GM12878 (cell line): ENCODE measurements around the gene NDUFAB1. TPM values are rescaled to one million over a fixed set of nuclear protein-coding genes. Genes with fewer than 3 reads are reported as not detected.

Experiments
- ATAC-seq: fragments of 200-7000 bp; cut with Tn5 transposase; 3 replicates; pipeline ENCODE4 v1.9.1; 2020; ENCODE audit warnings: mild to moderate bottlenecking, moderate library complexity
- BruUV-seq: library from RNA; stranded (reverse); fragments of 400-500 nt; replicated peaks from 2 replicates; lab custom pipeline; 2021; lab: Mats Ljungman, UMichigan
- CTCF ChIA-PET: fragments of 300-600 bp; sonication (Branson Sonifier 250); formaldehyde crosslinking; extraction: SDS; loops from one replicate; lab custom pipeline; 2021; ENCODE audit warnings: inconsistent platforms; lab: Yijun Ruan, JAX
- POLR2A ChIA-PET: fragments of 350-600 bp; formaldehyde crosslinking; extraction: SDS; loops from one replicate; lab custom pipeline; 2021; ENCODE audit warnings: inconsistent platforms; lab: Charles Lee
- RAD21 ChIA-PET: fragments of 300-600 bp; sonication (Branson Sonifier 250); formaldehyde crosslinking; loops from one replicate; lab custom pipeline; 2023; ENCODE audit warnings: antibody characterized with exemption; ENCODE audit not compliant: unreplicated experiment; lab: Charles Lee
- SMC1A ChIA-PET: fragments of 300-600 bp; sonication (Branson Sonifier 250); formaldehyde crosslinking; loops from one replicate; lab custom pipeline; 2023; ENCODE audit not compliant: unreplicated experiment, uncharacterized antibody; lab: Charles Lee
- DNase-seq: peaks from one replicate; pipeline ENCODE4 v3.0.0-alpha.2; 2011; ENCODE audit warnings: low read depth, low spot score
- FAIRE-seq: peaks from 3 replicates; lab custom pipeline; 2011; peaks lifted over from hg19 to GRCh38; lab: Jason Lieb, UNC
- H2AFZ ChIP-seq: 2 replicates; pipeline ENCODE4 v1.6.0; 2011; ENCODE audit warnings: low read depth, low read length, control low read depth; ENCODE audit not compliant: control insufficient read depth
- H3K27ac ChIP-seq: 2 replicates; pipeline ENCODE4 v1.5.1; 2011; ENCODE audit warnings: control low read depth; ENCODE audit not compliant: control insufficient read depth, insufficient read depth
- H3K27me3 ChIP-seq, 2 experiments: replicated peaks in 1 of 2; 2 replicates each; pipeline versions ENCODE4 v1.6.0 to v1.6.1; 2011; ENCODE audit warnings: low read length in 1 of 2; ENCODE audit not compliant: control insufficient read depth in 2 of 2, insufficient read depth in 2 of 2
- H3K36me3 ChIP-seq, 2 experiments: 2 replicates each; pipeline ENCODE4 v1.5.1; 2011; ENCODE audit warnings: low read length in 1 of 2; ENCODE audit not compliant: control insufficient read depth in 2 of 2, insufficient read depth in 2 of 2
- H3K4me1 ChIP-seq: 2 replicates; pipeline ENCODE4 v1.6.1; 2011; ENCODE audit warnings: mild to moderate bottlenecking, low read length, moderate library complexity, mixed read lengths; ENCODE audit not compliant: control insufficient read depth, insufficient read depth
- H3K4me2 ChIP-seq: 2 replicates; pipeline ENCODE4 v1.6.0; 2011; ENCODE audit warnings: control low read depth; ENCODE audit not compliant: control insufficient read depth, insufficient read depth
- H3K4me3 ChIP-seq: fragments of 200-600 bp; sonication (generic); 2 replicates; pipeline ENCODE4 v1.5.1; 2016
- H3K79me2 ChIP-seq: 2 replicates; pipeline ENCODE4 v1.6.0; 2011; ENCODE audit warnings: low read length; ENCODE audit not compliant: control insufficient read depth, insufficient read depth
- H3K9ac ChIP-seq: 2 replicates; pipeline ENCODE4 v1.8.0; 2011; ENCODE audit warnings: low read length, control low read depth, mixed read lengths; ENCODE audit not compliant: control insufficient read depth, insufficient read depth
- H3K9me3 ChIP-seq: replicated peaks from 3 replicates; pipeline ENCODE4 v1.5.1; 2011; ENCODE audit warnings: mild to moderate bottlenecking, low read length; ENCODE audit not compliant: control insufficient read depth, insufficient read depth
- H4K20me1 ChIP-seq: 2 replicates; pipeline ENCODE4 v1.6.0; 2011; ENCODE audit not compliant: control insufficient read depth, insufficient read depth
- CEBPZ ChIP-seq: fragments of 150-350 bp; IDR thresholded peaks from 2 replicates; pipeline ENCODE4 v1.6.1; 2016; ENCODE audit warnings: low read depth, low read length
- FOS ChIP-seq: IDR thresholded peaks from 3 replicates; pipeline ENCODE4 v1.6.1; 2011; ENCODE audit warnings: borderline replicate concordance; ENCODE audit not compliant: insufficient read length; ENCODE audit errors: extremely low read depth
- LARP7 ChIP-seq: fragments of 450-650 bp; IDR thresholded peaks from 2 replicates; pipeline ENCODE4 v1.6.1; 2017; ENCODE audit warnings: mild to moderate bottlenecking
- SREBF2 ChIP-seq: IDR thresholded peaks from 2 replicates; pipeline ENCODE4 v1.6.1; 2012; ENCODE audit warnings: mild to moderate bottlenecking, low read length
- WGBS: methylation state at CpG from one replicate; pipeline ENCODE4 v1.1.6; 2016; ENCODE audit warnings: low lambda C conversion rate; ENCODE audit not compliant: insufficient replicate concordance, insufficient coverage; ENCODE audit errors: missing lambda C conversion rate; 5-methylcytosine and 5-hydroxymethylcytosine counted together
- in situ Hi-C: fragments of 300-500 bp; cut with MboI; formaldehyde crosslinking; loops from 9 replicates; pipeline ENCODE4 v1.14.3; 2018; ENCODE audit warnings: mixed read lengths
- intact Hi-C: fragments of 100-400 bp; cut with micrococcal nuclease; formaldehyde crosslinking; loops from one replicate; pipeline ENCODE4 v1.14.2; 2022; ENCODE audit not compliant: unreplicated experiment
- polyA plus RNA-seq, 11 experiments: library from polyadenylated mRNA; depleted of rRNA in 4 of 11; unstranded in 6 of 11; stranded (reverse) in 5 of 11; fragments of >200 nt; fragmentation: Nextera tagmentation in 4 of 11; fragmentation: Illumina TruSeq in 1 of 11; extraction: Ambion mirVana in 4 of 11; extraction: Trizol in 1 of 11; gene quantifications; 1 replicate in 1 of 11; 2 replicates in 10 of 11; pipeline versions ENCODE4 v1.2.1 to v1.2.3, GENCODE V29; 2011 to 2016; ENCODE audit warnings: inconsistent platforms in 2 of 11, missing spikeins in 2 of 11, low read depth in 1 of 11
- total RNA-seq, 4 experiments: library from RNA; depleted of rRNA in 3 of 4; stranded (reverse); fragments of >200 nt in 3 of 4; fragmentation: Illumina TruSeq in 1 of 4; extraction: Trizol in 1 of 4; gene quantifications; 2 replicates each; pipeline versions ENCODE4 v1.2.1 to v1.2.3, GENCODE V29; 2013 to 2021

The NDUFAB1 gene
- total and polyA plus RNA-seq, 10 of the 15 experiments (the other 5 are each of a cell fraction or from before 2014, with no cell fraction given) = 79.9 to 584 (median 231) TPM

GRCh38 chr16:23607726-23608125, 11.6 kb upstream of the NDUFAB1 start:
- H2AFZ ChIP-seq = no peak overlapping the region
- TF ChIP-seq SREBF2 (no peak), CEBPZ (no peak), FOS (no peak), LARP7 (no peak)
- RAD21 ChIA-PET = no interaction called here

More at GRCh38 chr16:23607726-23608125, 11.6 kb upstream of the NDUFAB1 start:
- no peaks in the 10 kb centered on the region for H3K27me3 ChIP-seq
- BruUV-seq = no TSS peak
- DNase-seq (no peak), ATAC-seq (no peak), FAIRE-seq (no peak)
- POLR2A ChIA-PET = no interaction called here
- no peak overlapping the region for H3K4me3 ChIP-seq
- 81% methylated on average over 6 of the region's 6 CpGs for WGBS
- H3K36me3 ChIP-seq = peaks cover 1 to 11% of the 10 kb centered on the region in 2 experiments; a peak in 3 of 4 replicates
- in situ Hi-C loops (no loop called here), intact Hi-C loops (no loop called here)
- no peaks in the 10 kb centered on the region for H4K20me1 ChIP-seq
- H3K9ac ChIP-seq = no peak overlapping the region
- no peaks in the 10 kb centered on the region for H3K79me2 ChIP-seq
- SMC1A ChIA-PET = no interaction called here
- H3K4me1 ChIP-seq = no peaks in the 10 kb centered on the region
- CTCF ChIA-PET = no interaction called here
- H3K4me2 ChIP-seq = no peak overlapping the region
- no peaks in the 10 kb centered on the region for H3K9me3 ChIP-seq
- no peak overlapping the region for H3K27ac ChIP-seq
